Uterus (tissue), 4 donors: ENCODE measurements around the gene CCL2. TPM values are rescaled to one million over a fixed set of nuclear protein-coding genes. Genes with fewer than 3 reads are reported as not detected.

Experiments
- DNase-seq, 2 donors: peaks; one replicate each; pipeline ENCODE4 v3.0.0-alpha.2; 2019 to 2020
- H3K27ac ChIP-seq, 2 donors: fragments of 200-600 bp; sonication (generic); 1 replicate in 1 of 2; 2 replicates in 1 of 2; pipeline ENCODE4 v1.5.1; 2016 to 2018
- H3K27me3 ChIP-seq, 2 donors: fragments of 200-600 bp; sonication (generic); one replicate each; pipeline ENCODE4 v1.5.1; 2018 to 2019; ENCODE audit warnings: control low read depth in 1 of 2
- H3K36me3 ChIP-seq, 2 donors: fragments of 200-600 bp; sonication (generic); one replicate each; pipeline ENCODE4 v1.5.1; 2019; ENCODE audit warnings: control low read depth in 1 of 2
- H3K4me1 ChIP-seq, 2 donors: fragments of 200-600 bp; sonication (generic); one replicate each; pipeline ENCODE4 v1.5.1; 2018 to 2019; ENCODE audit warnings: control low read depth in 1 of 2
- H3K4me3 ChIP-seq, 2 donors: fragments of 200-600 bp; sonication (generic); 1 replicate in 1 of 2; 2 replicates in 1 of 2; pipeline ENCODE4 v1.5.1; 2018 to 2019; ENCODE audit warnings: mild to moderate bottlenecking in 1 of 2
- H3K9me3 ChIP-seq, 2 donors: fragments of 200-600 bp; sonication (generic); one replicate each; pipeline ENCODE4 v1.5.1; 2019; ENCODE audit warnings: control low read depth in 1 of 2
- CTCF ChIP-seq, 4 experiments: fragments of 200-600 bp in 2 of 4; fragments of 450-650 bp in 2 of 4; sonication (generic) in 2 of 4; IDR thresholded peaks; one replicate each; pipeline ENCODE4 v1.5.1; 2016 to 2019; ENCODE audit warnings: antibody characterized with exemption in 4 of 4, mild to moderate bottlenecking in 2 of 4, moderate library complexity in 1 of 4
- POLR2A ChIP-seq, 2 donors: fragments of 450-650 bp; IDR thresholded peaks; one replicate each; pipeline ENCODE4 v1.6.1; 2016; ENCODE audit warnings: antibody characterized with exemption in 2 of 2, mild to moderate bottlenecking in 1 of 2, moderate library complexity in 1 of 2
- intact Hi-C: fragments of 100-400 bp; cut with DNase I; formaldehyde crosslinking; loops from one replicate; pipeline ENCODE4 v1.15.1; 2023; ENCODE audit warnings: low total_unique reads
- total RNA-seq, 4 donors: library from RNA; depleted of rRNA in 3 of 4; stranded (reverse); fragments of >200 nt in 3 of 4; gene quantifications; one replicate each; pipeline versions ENCODE4 v1.1.0 to v1.2.4, GENCODE V29; 2014 to 2023
- donor health status: DM: yes; HTN: yes; CAD: no.

Gene CCL2
- total RNA-seq, 4 donors from 2014 or later: 0.77 to 30.3 (median 8.9) TPM

- Histone ChIP-seq H3K27me3 (no peaks in the 10 kb centered on the region), H3K4me1 (peaks cover 0 to 9% of the 10 kb centered on the region in 2 donors), H3K9me3 (no peaks in the 10 kb centered on the region), H3K27ac (no peak overlapping the region), H3K36me3 (no peaks in the 10 kb centered on the region), H3K4me3 (no peak overlapping the region)
- intact Hi-C loops: no loop called here
- no peak for DNase-seq
- TF ChIP-seq CTCF (IDR thresholded peaks at IDR 0.05): no peak
- no peak for TF ChIP-seq POLR2A (IDR thresholded peaks at IDR 0.05)
Measured at GRCh38 chr17:34259146-34259545, 4.1 kb downstream of the CCL2 start.

- TF ChIP-seq CTCF (IDR thresholded peaks at IDR 0.05): no peak
- no peak for TF ChIP-seq POLR2A (IDR thresholded peaks at IDR 0.05)
- intact Hi-C loops: no loop called here
Measured at GRCh38 chr17:34260861-34261260, 5.8 kb downstream of the CCL2 start.

GRCh38 chr17:34261568-34262337 is 6.7 kb downstream of the CCL2 start:
- Histone ChIP-seq H3K36me3 (no peaks in the 10 kb centered on the region), H3K27me3 (no peaks in the 10 kb centered on the region), H3K27ac (no peak overlapping the region), H3K4me1 (no peaks in the 10 kb centered on the region), H3K4me3 (no peak overlapping the region), H3K9me3 (no peaks in the 10 kb centered on the region)
- TF ChIP-seq CTCF (IDR thresholded peaks at IDR 0.05): no peak
- TF ChIP-seq POLR2A (IDR thresholded peaks at IDR 0.05): no peak
- no peak for DNase-seq
- intact Hi-C loops: no loop called here

More at GRCh38 chr17:34260861-34261260, 5.8 kb downstream of the CCL2 start:
- no peak for DNase-seq
- H3K9me3 ChIP-seq: no peaks in the 10 kb centered on the region
- H3K4me1 ChIP-seq: no peaks in the 10 kb centered on the region
- H3K27ac ChIP-seq: no peak overlapping the region
- no peak overlapping the region for H3K4me3 ChIP-seq
- H3K27me3 ChIP-seq: no peaks in the 10 kb centered on the region
- no peaks in the 10 kb centered on the region for H3K36me3 ChIP-seq

GRCh38 chr17:34265711-34266110 is 10.6 kb downstream of the CCL2 start:
- Histone ChIP-seq H3K27me3 (no peaks in the 10 kb centered on the region), H3K4me3 (no peak overlapping the region), H3K27ac (no peak overlapping the region), H3K9me3 (no peaks in the 10 kb centered on the region), H3K4me1 (no peaks in the 10 kb centered on the region), H3K36me3 (no peaks in the 10 kb centered on the region)
- no peak for TF ChIP-seq CTCF (IDR thresholded peaks at IDR 0.05)
- no peak for TF ChIP-seq POLR2A (IDR thresholded peaks at IDR 0.05)
- DNase-seq: no peak
- intact Hi-C loops: no loop called here

GRCh38 chr17:34269969-34270368 is 14.9 kb downstream of the CCL2 start, which contains the start of gene CCL7:
Gene CCL7, plus strand, starts transcription at chr17:34270221. Its CDS starts 70 bp downstream, at chr17:34270291.
- no peak for TF ChIP-seq CTCF (IDR thresholded peaks at IDR 0.05)
- no peak for TF ChIP-seq POLR2A (IDR thresholded peaks at IDR 0.05)
- no peaks in the 10 kb centered on the region for H3K9me3 ChIP-seq
- intact Hi-C loops: no loop called here
- H3K36me3 ChIP-seq: no peaks in the 10 kb centered on the region
- H3K27ac ChIP-seq: no peak within 1 kb of the TSS
- H3K27me3 ChIP-seq: no peaks in the 10 kb centered on the region
- H3K4me1 ChIP-seq: no peaks in the 10 kb centered on the region
- H3K4me3 ChIP-seq: no peak within 1 kb of the TSS
- DNase-seq: no peak
